Activated naive CD8-positive, alpha-beta T cell treated with anti-CD3 and anti-CD28 coated beads, Interleukin-2, amount 50 U/mL, for 16 hours (primary cell): ENCODE results near the gene RGS11.
"Not testable (repeated sequence)": the region's sequence is repeated elsewhere in the genome, so short reads cannot be mapped to it uniquely, and the experiment has no call there.

Source experiments
- DNase-seq: peaks from one replicate; pipeline ENCODE4 v3.0.0-alpha.2; 2020; ENCODE audit warnings: low read depth, low spot score

The RGS11 gene

DNA sequence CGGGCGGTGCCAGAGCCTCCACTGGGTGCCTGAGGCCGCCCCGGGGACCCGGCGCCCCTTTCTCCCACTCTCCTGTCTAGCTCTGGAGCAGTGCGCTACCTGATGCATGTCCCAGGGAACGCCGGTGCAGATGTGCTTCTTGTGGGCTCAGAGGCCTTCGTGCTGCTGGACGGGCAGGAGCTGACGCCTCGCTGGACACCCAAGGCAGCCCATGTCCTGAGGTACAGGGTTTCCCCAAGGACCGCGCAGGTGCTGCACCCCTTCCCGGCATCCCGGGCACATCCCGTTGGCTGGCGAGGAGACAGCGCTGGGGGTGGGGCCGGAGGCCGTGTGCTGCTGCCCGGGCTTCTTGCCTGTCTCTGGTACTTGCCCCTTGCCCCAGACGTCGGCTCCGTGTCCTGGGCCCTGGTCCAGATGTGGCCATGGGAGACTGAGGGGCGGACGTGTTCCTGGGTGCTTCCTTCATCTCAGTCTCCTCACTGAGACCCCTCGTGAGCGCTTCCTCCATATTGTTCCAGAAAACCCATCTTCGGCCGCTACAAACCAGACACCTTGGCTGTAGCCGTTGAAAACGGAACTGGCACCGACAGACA lies 12.5 kb downstream of the RGS11 start:
- no peak for DNase-seq

DNA sequence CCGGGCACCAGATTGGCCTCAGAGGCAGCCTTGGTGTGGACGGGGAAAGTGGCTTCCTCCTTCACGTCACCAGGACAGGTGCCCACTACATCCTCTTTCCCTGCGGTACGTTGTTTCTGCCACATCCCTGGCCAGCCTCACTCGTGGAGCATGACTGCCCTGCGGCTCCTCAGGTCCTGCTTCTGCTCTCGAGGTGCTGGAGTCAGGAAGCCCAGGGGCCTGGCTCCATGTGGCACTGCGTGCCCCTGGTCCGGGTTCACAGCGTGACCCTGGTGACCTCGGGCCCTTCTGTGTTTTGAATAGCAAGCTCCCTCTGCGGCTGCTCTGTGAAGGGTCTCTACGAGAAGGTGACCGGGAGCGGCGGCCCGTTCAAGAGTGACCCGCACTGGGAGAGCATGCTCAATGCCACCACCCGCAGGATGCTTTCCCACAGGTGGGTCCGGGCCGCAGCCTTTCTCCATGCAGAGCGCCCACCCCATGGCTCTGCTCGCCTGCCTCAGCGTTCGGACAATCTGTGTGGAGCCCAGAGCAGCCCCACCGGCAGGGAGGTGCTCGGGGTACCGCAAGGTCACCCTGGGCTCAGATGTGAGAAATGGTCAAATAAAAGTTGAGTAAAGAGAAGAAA lies 13.5 kb downstream of the RGS11 start:
- no peak for DNase-seq

DNA sequence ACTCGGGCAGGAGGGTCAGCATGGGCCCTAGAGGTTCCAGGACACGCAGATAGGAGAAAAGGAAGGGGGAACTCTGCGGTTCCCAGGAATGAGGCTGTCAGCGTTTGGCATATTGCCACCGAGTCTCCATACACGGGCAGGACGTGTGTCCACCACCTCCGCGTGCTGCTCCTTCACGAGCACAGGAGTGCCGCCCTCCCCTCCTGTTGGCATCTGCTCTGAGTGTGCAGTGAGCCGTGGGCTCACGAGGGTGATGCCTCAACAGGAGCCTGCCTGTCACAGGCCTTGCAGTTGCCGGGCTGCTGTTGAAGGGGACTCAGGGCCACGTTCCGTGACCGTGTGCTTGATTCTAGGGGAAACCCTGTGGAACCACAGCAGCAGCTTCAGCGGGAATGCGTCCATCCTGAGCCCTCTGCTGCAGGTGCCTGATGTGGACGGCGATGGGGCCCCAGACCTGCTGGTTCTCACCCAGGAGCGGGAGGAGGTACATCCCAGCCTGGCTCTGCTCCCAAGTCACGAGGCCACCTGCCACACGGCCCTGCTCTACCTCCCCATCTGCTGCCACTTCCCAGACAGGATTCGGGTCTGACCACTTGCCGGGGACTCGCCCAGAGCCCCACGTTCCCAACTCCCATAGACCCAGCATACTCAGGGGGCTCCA lies 14.6 kb downstream of the RGS11 start:
- DNase-seq, result no peak

DNA sequence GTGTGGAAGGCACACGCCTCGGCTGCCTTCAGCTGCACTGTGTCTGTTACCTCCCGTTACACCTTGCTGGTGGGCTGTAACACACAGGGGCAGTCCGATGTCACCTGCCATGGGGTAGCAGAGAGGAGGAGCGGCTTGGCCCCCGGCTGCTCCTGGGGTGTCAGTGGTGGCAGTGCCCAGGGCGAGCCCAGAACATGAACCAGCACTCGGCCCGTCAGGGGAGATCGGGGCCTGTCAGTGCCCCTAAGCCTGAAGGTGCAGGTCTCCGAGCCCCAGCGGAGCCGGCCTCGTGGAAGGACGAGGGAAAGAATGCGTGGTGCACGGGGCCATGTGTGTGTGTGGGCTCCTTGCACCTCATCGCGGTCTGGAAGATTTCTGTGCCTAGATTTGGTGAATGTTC lies 15.4 kb downstream of the RGS11 start:
- DNase-seq, result no peak

DNA sequence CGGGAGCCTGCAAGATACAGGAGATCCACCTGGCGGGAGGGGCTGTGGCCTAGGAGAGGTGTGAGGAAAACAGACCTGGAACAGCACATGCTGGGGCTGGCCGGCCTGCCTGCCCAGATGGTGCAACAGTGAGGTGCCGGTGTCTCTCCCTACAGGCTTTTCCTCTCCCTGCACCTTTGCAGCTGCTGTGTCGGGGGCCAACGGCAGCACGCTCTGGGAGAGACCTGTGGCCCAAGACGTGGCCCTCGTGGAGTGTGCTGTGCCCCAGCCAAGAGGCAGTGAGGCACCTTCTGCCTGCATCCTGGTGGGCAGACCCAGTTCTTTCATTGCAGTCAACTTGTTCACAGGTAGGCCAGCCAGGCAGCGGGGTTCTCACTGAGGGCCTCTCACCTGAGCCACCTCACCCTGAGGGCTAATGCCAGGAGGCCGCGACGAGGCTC lies 15.9 kb downstream of the RGS11 start:
- DNase-seq, result no peak

DNA sequence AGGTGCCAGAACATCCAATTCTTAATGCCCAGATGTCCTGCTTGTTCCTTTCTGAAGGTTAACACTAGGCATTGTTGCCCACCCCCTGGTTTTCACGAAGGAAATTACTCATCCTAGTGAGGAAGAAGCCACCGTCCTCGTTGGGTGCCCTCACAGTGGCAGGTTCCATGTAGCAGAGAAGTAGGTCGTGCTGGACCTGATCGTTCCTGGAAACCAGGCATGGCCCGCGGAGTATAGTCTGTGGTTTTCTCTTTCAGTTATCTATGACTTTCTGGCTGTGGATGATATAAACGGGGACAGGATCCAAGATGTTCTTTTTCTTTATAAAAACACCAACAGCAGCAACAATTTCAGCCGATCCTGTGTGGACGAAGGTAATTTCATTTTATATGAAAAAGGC lies 16.5 kb downstream of the RGS11 start:
- no peak for DNase-seq

DNA sequence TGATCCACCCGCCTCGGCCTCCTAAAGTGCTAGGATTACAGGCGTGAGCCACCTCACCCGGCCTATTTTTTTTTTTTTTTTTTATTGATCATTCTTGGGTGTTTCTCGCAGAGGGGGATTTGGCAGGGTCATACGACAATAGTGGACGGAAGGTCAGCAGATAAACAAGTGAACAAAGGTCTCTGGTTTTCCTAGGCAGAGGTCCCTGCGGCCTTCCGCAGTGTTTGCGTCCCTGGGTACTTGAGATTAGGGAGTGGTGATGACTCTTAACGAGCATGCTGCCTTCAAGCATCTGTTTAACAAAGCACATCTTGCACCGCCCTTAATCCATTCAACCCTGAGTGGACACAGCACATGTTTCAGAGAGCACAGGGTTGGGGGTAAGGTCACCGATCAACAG lies 17.7 kb downstream of the RGS11 start:
- DNase-seq, result not testable (repeated sequence)

DNA sequence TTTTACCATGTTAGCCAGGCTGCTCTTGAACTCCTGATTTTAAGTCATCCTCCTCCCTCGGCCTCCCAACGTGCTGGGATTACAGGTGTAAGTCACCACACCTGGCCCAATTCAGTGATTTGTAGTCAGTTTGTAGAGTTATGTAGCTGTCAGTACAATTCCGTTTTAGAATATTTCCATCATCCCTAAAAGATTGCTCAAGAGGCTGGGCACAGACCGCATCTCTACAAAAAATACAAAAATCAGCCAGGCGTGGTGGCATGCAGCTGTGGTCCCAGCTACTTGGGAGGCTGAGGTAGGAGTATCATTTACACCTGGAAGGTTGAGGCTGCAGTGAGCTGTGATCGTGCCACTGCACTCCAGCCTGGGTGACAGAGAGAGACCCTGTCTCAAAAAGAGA lies 20.6 kb downstream of the RGS11 start:
- no peak for DNase-seq

DNA sequence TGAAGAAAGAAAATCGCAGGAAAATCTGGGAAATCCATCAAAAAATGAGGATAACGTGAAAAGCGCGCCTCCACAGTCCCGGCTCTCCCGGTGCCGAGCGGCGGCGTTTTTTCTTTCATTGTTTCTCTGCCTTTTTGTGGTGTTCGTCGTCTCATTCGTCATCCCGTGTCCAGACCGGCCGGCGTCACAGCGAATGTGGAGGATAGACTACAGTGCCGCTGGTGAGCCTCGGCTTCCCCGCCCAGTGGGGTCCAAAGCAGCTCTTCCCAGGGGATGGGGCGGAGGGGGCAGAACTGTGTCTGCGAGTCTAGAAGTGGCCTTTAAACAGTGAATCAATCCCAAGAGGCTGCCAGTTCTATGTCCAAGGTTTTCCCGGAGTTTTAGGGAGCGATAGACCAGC lies 21.3 kb downstream of the RGS11 start:
- DNase-seq, result no peak

DNA sequence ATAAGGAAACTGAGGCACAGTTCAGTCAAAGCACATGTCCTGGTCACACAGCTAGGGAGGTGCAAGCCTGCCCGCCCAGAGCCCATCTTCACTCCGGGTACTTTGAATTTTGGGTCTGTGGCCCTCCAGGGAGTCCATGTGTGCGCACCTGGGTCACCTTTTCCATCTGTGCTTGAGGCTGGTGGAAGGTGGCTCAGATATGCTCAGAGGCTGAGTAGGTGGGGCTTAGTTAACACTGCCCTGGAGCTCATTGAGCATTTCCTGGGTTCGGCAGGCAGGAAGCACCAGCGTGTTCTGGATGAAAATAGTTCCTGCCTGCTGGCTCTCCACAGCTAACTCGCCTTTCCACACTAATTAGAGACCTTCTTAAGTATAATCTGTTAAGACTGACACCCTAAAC lies 21.9 kb downstream of the RGS11 start:
- no peak for DNase-seq

DNA sequence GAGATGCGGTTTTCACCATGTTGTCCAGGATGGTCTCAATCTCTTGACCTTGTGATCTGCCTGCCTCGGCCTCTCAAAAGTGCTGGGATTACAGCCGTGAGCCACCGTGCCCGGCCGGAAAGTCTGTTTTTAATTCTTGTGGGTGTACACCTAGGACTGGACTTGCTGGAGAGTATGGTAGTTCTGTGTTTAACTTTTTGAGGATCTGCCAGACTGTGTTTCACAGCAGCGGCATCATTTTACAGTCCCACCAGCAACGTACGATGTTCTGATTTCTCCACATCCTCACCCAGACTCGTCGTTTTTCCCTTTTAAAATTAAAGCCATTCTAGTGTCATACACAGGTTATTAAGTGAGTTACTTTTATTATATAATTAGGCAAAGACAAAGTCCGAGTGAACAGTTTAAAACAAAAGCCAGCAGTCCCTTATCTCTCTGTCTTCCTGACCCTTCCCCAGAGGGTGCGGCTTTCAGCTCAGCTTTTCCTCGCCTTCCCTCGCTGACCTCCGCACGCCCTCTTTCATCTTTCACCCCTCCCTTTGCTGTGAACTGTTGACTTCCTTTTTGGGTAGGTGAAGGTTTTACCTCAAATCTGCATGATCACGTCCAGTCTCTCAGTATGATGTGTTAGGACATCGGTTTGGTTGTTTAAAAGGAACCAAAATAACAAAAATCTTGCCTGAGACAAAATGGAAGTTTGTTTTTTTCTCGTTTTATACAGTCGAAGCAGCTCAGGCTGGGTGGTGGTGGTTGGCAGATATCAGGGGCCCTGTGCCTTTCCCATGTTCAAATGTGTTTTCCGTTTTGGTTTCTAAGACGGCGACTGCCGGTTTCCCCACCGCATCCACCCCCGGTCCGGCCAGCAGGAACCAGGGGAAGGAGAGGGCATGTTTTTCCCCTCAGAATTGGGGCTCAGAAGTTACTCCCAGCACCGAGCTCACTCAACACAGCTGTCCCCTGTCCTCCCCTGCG lies 23.1 kb downstream of the RGS11 start:
- no peak for DNase-seq

DNA sequence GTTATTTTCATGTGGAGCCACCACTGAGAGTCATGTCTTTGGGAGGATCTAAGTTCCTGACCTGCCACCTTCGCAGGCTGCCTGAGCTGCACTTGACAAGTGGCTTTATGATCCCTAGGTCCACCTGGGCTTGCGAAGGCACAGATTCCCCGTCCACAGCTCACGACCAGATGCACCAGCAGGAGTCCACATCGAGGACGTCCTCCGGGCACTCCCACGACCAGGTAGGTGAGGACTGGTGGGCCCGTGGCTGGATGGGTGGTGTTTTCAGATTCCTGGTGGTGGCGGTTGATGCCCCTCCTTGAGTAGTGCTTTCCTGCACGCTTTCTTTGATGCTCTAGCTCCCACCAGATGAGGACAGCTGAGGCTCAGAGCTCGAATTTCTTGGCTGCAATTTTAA lies 26.3 kb downstream of the RGS11 start:
- DNase-seq, result no peak

DNA sequence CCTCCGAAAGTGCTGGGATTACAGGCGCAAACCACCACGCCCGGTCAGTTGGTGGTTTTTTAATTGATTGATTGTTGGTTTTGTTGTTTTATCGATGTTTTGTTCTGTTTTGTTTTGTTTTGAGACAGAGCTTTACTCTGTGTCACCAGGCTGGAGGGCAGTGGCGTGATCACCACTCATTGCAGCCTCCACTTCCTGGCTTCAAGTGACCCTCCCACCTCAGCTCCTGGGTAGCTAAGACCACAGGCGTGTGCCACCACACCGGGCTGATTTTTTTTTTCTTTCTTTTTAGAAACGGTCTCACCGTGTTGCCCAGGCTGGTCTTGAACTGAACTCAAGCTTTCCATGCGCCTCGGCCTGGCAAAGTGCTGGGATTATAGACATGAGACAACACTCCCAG lies 28.7 kb downstream of the RGS11 start:
- no peak for DNase-seq

DNA sequence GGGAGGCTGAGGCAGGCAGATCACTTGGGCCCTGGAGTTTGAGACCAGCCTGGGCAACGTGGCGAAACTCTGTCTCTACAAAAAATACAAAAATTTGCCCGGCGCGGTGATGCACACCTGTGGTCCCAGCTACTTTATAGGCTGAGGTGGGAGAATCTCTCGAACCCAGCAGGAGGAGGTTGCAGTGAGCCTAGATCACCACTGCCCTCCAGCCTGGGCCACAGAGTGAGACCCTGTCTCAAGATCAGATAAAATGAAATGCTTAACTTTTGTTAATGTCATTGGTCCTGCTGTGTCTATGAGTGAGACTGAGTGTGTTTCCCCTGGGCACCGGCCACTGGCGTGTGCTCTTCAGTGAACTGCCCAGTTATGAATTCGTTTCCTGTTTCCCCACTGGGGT lies 30.6 kb downstream of the RGS11 start:
- DNase-seq, result no peak

DNA sequence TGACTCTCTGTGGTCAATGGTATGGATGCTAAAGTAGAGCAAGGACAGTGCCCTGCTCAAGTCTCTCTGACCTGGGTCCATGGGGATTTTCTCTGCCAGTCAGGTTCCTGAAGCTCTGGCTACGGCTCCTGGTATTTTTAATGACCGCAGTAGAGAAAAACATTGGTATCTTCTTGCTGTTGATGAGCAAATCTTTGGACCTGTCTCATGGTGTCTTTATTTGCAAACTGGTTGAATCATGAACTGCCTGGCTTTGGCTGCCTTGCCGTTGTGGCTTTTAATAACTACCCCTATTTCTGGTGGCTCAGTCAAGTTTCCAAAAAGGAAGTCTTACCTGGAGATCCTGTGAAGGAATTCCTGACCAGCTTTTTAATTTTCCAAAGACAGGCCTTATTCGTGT lies 32.4 kb downstream of the RGS11 start:
- DNase-seq, result no peak

DNA sequence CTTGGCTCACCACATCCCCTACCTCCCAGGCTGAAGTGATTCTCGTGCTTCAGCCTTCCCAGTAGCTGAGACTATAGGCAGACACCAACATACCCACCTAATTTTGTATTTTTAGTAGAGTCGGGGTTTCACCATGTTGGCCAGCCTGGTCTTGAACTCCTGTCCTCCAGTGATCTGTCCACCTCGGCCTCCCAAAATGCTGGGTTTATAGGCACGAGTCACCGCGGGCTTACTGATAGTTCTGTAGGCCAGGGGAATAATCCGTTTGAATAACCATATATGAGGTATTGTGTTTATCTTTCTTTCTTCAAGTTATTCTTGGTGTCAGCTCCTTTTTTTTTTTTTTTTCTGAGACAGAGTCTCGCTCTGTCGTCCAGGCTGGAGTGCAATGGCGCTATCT lies 33.5 kb downstream of the RGS11 start:
- no peak for DNase-seq

DNA sequence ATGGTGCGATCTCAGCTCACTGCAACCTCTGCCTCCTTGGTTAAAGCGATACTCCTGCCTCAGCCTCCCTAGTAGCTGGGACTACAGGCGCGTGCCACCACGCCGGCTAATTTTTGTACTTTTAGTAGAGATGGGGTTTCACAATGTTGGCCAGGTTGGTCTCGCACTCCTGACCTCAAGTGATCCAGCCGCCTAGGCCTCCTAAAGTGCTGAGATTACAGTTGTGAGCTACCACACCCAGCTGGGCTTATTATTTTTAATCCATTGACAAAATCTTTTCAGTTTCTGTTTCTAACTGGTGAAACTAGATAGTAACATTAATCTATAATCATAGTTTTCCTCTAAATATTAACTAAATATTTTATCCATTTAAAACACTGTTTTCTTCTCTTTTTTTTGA lies 35.2 kb downstream of the RGS11 start:
- DNase-seq, result no peak

DNA sequence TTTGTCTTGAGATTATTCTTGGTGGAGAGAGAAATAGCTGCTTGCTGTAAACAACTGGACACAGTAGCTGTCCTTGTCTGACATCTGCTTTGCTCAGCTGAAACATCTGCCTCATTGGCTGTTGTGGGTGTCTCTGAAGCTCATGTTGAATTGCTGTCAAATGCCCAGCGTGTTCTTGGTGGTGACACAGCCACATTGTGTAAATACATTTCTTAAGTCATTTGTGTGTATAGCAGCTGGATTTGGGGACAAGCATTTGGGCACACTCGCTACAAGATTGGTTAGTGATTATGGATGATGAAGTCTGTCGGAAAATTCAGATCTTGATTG lies 35.8 kb downstream of the RGS11 start:
- no peak for DNase-seq

DNA sequence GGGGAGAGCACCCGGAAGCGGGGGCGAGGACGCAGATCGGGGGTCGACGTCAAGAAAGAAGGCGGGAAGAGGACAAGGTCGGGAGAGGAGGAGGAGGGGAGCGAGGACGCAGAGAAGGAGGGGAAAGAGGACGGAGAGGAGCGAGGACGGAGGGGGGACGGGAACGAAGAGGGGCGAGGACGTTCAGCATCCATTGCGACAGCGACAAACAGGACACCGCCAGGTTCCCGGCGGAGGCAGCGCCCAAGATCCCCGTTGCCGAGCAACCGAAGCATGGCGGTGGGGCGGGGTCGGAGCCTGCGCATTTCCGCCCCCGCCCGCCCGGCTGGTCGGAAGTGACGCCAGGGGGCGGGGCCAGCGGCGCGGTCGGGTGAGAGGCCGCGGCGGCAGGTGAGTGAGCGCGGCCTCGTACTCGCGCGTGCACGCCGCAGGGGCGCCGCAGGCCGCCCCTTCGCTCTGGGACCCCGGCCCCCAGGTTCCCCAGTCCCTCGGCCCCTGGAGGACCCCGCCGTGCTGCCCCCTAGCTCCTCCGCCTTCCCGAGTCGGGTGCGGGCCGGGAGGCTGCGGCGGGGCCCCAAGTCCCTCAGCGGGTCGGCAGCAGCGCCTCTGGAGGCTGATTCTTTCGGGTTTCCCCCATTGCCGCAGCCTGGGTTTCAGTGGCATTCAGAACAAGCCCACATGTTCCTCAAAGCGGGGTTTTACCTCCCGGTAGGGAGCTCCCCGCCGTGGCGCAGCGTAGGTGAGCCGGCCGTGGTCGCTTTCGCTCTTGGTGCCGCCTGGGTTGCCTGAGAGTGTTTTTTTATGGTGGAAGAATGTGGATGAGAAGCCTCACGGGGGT lies 41.1 kb downstream of the RGS11 start, which contains the start of gene FAM234A:
Gene FAM234A (plus strand): TSS at position 354 of the 838 bp plus-strand sequence. CDS start 19,593 bp downstream, outside the sequence.
- peak; percentile 86 for DNase-seq

DNA sequence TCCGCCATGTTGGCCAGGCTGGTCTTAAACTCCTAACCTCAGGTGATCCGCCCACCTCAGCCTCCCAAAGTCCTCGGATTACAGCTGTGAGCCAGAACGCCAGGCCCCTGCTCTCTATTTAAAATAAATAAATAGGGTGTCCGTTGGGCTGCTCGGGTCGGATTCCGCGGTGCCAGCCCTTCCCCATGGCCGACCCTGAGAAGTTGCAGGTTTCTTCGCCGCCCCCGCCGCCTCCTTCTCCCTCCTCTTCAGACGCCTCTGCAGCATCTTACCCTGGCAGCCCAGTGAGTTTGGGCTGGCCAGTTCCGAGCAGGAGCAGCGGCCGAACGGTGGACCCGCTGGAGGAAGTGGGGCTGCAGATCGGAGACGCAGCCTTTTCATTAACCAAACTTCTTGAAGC lies 44.8 kb downstream of the RGS11 start:
- no peak for DNase-seq

DNA sequence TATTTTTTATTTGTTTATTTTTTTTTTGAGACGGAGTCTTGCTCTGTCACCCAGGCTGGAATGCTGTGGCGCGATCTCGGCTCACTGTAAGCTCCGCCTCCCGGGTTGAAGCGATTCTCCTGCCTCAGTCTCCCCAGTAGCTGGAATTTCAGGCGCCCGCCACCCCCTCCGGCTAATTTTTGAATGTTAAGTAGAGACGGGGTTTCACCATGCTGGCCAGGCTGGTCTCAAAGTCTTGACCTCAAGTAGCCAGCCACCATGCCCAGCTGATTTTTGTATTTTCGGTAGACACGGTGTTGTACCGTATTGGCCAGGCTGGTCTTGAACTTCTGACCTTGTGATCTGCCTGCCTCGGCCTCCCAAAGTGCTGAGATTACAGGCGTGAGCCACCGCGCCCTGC lies 45.4 kb downstream of the RGS11 start:
- DNase-seq, result not testable (repeated sequence)
